Erythroblast (primary cell): ENCODE measurements around the gene TMEM88.

Experiments used
- DNase-seq, 2 experiments: peaks; one replicate each; lab custom pipeline; 2025; lab: John Stamatoyannopoulos, UW
- GATA1 ChIP-seq: IDR thresholded peaks from 2 replicates; pipeline ENCODE4 v1.6.1; 2011; ENCODE audit warnings: low read depth, mild to moderate bottlenecking, control low read depth, low read length, moderate library complexity
- POLR2A ChIP-seq: IDR thresholded peaks from 2 replicates; pipeline ENCODE4 v1.6.1; 2011; ENCODE audit warnings: mild to moderate bottlenecking, low read length

Gene TMEM88

DNA sequence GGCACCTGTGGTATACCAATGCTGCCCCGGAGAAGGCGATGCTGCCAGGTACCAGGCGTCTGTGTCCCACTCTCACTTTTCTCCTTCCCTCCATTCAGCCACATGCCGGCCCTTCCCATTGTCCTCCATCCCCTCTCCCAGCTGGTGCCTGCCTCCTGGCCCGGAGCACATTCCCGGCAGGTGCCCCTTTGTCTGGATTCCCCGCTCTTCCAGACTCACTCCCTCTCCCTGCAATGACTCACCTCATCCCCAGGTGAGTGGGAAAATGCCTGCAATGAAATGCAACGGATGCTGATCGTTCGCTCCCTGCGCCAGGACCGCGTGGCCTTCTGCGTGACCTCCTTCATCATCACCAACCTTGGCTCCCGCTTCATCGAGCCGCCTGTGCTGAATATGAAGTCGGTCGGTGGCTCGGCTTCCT, 31.3 kb upstream of the TMEM88 start:
- no peak for DNase-seq
- no peak for TF ChIP-seq POLR2A
- no peak for TF ChIP-seq GATA1

DNA sequence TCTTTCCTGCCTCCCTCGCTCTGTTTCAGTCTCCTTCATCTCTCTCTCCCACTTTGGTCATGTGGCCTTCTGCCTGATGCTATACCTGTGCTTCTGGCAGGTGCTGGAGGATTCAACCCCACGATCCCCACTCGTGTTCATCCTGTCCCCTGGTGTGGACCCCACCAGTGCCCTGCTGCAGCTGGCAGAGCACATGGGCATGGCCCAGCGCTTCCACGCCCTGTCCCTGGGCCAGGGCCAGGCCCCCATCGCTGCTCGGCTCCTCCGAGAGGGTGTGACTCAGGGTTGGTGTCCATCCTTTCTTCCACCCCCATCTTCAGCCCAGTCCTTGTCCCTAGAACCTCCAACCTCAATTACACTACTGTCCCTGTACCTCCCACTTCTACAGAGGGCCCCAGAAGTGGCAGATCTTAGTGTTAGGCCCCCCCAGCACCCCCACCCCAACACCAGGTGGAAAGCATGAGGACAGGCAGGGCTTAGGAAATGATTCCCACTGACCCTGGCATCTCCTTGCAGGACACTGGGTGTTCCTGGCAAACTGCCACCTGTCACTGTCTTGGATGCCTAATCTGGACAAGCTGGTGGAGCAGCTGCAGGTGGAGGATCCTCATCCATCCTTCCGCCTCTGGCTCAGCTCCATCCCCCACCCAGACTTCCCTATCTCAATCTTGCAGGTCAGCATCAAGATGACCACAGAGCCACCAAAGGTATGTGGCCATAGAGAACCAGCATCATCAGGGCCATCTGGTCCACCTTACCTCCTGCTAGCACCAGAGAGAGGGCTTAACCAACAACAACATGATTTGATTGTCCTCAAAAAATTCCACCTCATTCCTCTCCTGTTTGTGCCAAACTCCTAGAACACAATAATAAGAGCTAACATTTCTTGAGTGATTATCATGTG, 30.6 kb upstream of the TMEM88 start:
- no peak for TF ChIP-seq POLR2A
- DNase-seq, result no peak

DNA sequence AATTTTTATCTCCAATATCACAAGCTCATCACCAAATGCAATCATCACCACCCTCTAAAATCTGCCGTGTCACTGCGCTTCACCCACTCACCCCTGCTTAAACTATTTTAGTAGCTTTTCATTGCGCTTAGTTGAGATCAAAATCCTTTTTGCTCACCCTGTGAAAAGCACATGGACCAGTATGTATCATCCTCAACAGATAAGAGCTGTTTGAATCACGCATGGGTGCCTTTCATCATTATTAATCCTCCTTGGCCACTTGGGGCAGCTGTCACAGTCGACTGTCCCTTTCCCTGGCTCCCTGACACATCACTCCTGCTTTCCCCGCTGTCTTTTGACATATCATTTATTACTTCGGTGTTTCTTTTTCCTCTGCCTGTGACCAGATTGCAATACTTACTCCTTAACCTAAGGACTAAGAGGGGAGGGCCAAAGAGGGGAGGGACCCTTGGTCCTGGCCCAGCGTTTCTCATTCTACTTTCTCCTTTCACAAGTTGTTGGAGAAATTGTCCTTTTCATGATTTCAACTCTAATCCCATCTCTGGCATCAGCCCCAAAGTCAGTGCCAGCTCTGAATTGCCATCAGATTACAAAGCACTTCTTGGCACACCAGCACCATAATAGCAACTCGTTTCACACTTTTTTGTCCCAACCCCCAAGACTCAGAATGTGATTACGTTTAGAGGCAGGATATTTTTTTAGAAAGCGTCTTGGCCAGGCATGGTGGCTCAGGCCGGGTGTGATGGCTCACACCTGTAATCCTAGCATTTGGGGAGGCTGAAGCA, 29.5 kb upstream of the TMEM88 start:
- peak; percentile 20 to 61 for DNase-seq
- TF ChIP-seq GATA1 (no peak), POLR2A (no peak)

DNA sequence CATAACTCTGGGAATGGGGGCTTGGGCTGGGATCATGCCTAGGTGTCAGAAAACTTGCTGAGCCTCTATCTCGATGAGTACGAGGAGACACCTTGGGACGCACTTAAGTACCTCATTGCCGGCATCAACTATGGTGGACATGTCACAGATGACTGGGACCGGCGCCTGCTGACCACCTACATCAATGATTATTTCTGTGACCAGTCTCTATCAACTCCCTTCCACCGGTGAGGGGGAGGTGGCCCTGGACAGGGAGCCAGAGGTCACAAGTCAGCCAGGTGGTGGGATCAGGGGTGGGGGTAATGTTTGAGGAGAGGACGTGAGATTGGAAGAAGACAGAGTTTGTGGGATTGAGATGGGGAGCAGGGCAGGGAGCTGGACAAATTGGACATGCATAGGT, 24.2 kb upstream of the TMEM88 start:
- TF ChIP-seq GATA1, result no peak
- no peak for TF ChIP-seq POLR2A
- DNase-seq, result no peak

DNA sequence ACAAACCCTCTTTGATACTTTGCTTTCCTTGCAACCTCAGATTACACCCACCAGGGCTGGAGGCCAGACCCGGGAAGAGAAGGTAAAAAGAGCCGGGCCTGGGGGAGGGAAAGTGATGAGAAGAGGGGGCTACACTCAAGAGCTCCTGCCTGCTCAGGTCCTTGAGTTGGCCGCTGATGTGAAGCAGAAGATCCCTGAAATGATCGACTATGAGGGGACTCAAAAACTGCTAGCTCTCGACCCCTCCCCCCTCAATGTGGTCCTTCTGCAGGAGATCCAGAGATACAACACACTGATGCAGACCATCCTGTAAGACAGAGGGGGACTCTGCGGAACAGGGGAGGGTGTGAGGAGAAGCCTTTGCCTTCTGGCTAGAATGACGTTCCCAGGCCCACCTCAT, 23.6 kb upstream of the TMEM88 start:
- TF ChIP-seq GATA1 (no peak), POLR2A (no peak)
- no peak for DNase-seq

DNA sequence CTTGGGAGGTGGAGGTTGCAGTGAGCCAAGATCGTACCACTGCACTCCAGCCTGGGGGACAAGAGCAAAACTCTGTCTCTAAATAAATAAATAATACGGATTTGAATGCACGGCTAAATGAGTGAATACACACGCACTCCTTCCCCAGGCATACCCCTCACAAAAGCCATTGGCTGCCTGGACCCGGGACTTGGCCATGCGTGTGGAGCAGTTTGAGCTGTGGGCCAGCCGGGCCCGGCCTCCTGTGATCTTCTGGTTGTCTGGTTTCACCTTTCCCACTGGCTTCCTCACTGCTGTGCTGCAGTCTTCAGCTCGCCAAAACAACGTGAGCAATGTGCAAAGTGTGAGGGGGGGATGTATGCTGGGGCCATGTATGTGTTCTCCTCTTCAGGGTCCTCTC, 22.4 kb upstream of the TMEM88 start:
- no peak for DNase-seq
- TF ChIP-seq GATA1, result no peak
- TF ChIP-seq POLR2A, result no peak

DNA sequence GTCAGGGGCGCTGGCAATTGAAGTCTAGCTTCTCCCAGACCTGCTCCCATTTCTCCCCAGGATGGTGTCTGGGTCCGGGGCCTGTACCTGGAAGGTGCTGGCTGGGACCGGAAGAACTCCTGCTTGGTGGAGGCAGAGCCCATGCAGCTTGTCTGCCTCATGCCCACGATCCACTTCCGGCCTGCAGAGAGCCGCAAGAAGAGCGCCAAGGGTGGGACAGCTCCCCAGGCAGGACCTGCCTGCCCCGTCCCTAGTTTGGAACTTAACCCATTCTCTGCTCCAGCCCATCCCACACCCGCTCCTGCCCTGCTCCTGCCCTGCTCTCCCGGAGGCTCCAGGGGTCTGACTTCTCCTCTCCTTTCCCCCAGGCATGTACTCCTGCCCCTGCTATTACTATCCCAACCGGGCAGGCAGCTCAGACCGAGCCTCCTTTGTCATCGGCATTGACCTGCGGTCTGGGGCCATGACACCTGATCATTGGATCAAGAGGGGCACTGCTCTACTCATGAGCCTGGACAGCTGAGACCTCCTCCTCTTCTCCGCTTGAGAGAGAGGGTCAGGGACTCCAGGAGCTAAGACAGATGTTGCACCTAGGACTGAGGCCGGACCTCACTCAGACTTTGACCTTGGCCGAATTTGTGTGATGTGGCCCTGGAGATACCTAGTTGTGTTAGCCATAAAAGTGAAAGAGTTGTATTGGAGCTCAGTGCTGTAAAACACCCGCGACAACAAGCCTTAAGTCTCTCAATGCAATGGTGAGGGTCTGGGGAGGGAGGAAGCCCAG, 21.7 kb upstream of the TMEM88 start:
- no peak for DNase-seq

DNA sequence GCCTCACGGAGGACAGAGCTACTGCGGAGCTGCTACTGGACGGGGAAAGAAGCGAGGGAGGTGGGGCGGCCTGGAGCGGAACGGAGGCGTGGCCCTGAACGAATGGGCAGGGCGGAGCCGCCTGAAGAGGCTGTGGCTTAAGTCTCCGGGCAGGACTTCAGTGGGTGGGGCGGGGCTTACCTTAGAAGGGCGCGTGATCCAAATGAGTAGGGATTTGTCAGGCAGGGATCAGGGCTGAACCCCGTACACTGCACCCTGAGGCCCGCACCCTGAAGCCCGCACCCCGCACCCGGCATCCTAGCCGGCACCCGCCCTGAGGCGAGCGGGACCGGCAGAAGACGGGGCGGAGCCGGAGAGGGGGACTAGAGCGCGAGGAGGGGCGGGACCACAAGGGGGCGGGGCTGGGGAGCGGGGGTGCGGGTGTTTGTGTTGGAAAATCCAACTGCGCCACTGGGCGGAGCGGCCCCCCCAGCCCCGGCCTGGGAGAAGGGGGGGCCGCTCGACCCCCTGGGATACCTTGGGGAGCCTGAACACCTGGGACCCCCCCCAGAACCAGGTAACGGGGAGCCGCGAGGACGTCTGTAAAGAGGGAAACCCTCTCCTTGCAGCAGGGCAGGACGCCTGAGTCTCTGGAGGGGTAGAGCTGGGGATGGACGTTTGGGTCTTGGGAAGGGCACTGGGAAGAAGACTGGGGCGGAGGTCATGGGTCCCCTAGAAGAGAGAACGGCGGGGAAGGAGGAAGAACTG, 20.9 kb upstream of the TMEM88 start, which contains the start of gene KDM6B:
Gene KDM6B, plus strand, starts transcription at position 423 of the 747 bp plus-strand sequence. CDS start 11,338 bp downstream, outside the sequence.
- TF ChIP-seq POLR2A (no peak), GATA1 (no peak)
- DNase-seq, result peak; percentile 92 to 94

More for the DNA sequence above, 21.7 kb upstream of the TMEM88 start:
- no peak for TF ChIP-seq POLR2A
- TF ChIP-seq GATA1, result no peak

DNA sequence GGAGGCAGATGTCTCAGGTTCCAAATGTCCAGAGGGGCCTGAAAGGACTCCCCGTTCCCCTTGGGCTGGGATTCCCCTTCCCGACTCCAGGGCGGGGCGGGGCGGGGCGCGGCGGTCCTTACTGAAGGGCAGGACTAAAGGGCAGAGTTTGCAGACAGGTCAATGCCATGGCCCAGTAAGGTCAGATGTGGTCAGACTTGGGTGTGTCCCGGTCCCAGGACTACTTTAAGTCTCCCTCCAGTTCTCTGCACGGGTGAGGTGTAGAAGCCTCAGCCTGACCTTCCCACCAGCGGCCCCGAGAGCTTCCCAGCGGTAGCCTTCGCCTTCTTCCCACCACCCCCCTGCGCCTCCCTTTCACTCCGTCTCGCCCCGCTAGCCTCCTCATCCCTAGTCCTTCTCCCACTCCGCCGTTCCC, 20.3 kb upstream of the TMEM88 start:
- TF ChIP-seq POLR2A (no peak), GATA1 (no peak)
- peak; percentile 68 to 77 for DNase-seq

DNA sequence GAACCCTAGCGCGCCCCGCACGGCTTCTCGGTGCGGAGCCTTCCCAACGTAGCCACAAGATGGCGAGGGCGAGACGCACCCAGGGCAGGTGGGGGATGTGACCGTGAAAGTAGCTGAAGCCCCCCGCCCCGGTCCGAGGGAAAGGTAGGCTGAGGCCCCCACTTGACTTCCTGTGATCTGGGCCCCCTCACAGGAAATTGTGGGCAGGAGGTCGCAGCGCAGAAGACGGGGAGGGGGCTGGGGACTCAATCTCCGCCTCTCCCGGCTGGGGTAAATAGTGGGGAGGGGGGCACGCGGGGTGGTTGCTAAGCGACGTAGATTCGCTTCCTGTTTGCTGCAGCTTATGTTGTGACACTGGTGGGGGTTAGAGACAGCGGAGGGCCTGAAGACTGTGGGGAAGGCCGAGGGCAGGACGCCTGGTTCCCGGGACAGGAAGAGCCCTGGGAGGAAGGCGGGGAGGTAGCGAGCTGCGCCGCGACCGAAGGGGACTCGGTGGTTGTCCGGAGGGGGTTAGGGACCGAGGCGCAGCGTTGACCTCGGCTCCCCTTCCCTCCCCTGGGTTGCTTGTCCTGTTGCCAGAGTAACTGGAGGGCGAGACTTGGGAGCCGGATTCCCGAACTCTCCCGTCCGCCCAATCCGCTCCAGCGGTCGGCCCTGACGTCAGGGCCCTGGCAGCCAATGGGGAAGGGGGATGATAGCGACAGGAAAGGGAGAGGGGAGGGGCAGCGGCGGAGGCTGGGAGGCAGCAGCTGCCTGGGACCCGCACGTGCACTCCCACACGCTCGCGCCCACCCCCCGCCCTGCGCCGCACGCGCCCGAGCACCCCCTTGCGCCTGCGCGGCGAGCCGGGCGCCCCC, 19.7 kb upstream of the TMEM88 start:
- TF ChIP-seq GATA1 (no peak), POLR2A (peak; percentile 63)
- DNase-seq, result peak; percentile 95 to 96

DNA sequence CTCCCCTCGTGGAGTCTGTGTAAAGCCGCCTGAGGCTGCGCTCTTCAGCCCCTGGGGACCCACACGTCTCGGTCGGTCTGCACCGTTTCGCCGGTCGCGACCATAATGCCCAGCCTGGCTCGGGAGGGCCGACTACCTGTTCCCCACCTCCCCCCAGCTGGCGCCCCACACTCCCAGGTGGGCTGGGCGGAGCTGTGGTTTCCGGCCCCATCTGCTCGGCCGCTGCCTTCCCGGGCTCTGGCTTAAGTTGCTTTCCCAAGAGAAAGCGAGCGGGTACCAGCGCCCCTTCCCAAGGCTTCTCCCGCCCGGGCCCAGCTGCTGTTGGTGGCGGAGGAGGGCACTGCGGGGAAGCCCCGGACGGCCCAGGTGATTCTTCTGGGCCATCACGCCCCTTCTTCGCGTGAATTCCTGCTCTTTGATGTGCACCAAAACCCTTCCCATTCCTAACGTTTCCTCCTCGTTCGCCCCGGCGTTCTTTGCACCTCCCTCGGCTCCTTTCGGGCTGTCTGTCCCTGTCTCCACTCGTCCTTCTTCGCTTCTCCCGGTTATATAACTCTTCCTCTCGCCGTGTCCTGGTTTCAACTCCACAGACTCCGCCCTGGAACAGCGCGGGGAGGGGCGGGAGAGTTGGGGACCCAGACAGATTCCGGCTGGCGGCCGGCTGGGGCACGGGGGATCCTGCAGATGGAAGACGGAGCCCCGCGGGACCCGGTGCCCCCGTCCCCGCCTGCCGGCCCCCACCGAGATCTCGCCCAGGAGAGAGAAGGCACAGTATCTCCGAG, 18.9 kb upstream of the TMEM88 start:
- no peak for DNase-seq
- no peak for TF ChIP-seq GATA1
- TF ChIP-seq POLR2A, result peak; percentile 28
